LHCN-M2 (cell line): ENCODE results near the gene UBE2Q1. TPM values are rescaled to one million over a fixed set of nuclear protein-coding genes. Genes with fewer than 3 reads are reported as not detected.

ENCODE experiments used
- DNase-seq: peaks from one replicate; pipeline ENCODE4 v3.0.0-alpha.2; 2012; ENCODE audit warnings: low read depth
- total RNA-seq: library from RNA; depleted of rRNA; stranded (reverse); fragments of >200 nt; gene quantifications from 2 replicates; pipeline ENCODE4 v1.2.3, GENCODE V29; 2014

The UBE2Q1 gene
- total RNA-seq, 1 experiment from 2014 or later: 37.5 TPM

DNA sequence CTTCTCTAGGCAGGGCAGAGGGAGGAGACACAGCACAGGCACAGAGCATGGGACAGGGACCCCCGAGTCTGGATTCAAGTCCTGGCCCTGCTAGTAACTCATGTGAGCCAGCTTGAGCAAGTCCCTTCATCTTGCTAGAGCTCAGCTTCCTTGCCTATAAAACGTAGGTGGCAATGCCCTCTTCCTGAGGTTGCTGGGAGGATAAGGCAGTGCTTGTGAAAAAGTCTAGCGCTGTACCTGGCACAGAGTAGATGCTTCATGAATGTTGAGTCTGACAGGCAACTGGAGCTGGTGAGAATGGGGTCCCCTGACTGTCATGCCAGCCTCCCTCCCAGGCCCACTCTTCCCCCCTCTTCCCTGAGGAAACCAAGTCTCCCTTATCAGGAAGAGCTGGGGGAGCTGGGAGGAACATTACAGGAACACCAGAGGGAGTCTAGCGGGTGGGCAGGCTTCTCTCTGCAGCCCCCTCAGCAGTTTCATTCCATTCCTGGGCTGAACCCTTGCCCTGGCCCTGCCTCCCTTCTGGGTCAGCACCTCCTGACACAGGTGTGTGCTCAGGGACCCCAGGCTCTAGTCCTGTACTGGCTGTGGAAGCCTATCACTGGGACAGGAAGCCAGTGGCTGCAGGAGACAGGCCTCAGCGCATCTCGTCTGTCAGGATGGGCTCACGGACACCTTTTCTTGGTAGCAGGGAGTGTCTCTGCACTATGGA, 19.0 kb upstream of the UBE2Q1 start:
- no peak for DNase-seq

- DNase-seq: no peak
Measured at GRCh38 chr1:154575951-154576566, 17.6 kb upstream of the UBE2Q1 start.

DNA sequence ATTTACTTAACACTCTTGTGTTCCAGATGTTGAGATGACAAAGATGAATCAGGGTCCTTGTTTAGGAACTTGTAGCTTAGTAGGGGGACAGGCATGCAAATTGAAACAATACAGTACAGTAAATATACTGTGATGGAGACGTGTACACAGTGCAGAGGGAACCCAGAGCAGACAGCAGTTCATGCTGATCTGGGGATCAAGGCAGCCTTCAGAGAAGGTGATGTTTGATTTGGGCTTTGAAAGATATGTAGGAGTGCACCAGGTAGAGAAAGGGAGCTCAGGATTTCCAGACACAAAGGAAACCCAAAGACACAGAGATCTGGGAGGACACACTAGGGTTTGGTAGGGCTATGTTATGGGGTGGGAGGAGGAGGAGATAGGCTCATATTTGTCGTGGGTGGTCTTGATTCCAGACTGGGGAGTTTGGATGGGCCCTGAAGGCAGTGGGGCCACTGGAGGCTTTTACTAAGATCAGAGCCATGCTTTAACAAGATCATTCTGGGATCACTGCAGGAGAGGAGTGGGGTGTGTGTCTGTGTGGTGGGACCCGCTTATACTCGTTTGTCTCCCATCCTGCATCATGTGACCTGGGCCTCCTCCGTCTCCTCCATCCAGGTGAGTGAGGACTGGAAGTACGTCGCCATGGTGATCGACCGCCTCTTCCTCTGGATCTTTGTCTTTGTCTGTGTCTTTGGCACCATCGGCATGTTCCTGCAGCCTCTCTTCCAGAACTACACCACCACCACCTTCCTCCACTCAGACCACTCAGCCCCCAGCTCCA, 16.9 kb upstream of the UBE2Q1 start:
- DNase-seq: no peak

GRCh38 chr1:154574716-154575115, 16.3 kb upstream of the UBE2Q1 start:
- DNase-seq: peak; percentile 47

DNA sequence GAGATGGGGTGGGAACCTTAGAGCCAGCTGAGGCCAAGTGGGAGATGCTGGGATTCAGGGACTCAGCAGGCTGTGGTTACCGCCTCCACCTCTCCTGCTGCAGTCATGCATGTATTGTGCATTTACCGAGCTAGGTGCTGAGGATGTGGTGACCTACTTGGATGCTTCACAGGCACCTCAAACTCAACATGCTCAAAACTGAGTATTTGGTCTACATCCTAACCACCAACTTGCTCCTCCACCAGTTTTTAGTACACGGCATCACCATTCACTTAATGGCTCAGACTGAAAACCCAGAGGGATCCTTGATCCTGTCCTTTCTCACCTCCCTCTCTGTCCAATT, 14.7 kb upstream of the UBE2Q1 start:
- no peak for DNase-seq

DNA sequence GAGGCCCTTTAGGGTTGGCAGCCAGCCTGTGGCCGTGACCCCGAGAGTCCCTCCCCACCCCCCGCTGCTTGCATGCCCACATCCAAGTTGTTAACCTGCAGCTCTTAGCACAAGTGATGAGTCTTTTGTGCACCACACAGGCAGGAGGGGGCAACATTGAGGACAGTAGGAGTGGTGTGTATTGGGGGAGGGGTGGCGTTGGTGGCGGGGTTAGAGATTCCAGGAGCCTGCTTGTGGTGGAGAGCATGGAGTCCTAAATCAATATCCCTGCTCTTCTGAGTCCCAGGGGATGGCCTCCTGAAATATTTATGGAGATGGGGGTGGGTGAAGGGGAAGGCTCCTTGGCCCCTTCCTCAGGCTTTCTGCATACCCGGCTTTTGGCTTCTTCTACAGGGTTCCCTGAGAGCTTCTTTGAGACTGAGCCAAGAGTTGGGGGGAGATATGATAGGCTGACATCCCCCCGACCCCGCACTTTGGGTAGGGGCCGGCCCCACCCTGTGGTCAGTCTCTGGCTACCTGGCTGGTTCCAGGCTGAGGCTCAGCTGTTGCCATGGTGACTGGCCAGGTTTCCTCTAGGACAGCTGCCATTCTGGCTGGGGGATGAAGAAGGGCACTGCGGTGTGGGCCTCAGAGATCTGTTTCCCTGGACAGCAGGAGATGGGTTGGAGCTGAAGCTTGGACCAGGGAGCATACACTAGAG, 14.2 kb upstream of the UBE2Q1 start:
- no peak for DNase-seq

GRCh38 chr1:154571964-154572288, 13.5 kb upstream of the UBE2Q1 start:
- no peak for DNase-seq

DNA sequence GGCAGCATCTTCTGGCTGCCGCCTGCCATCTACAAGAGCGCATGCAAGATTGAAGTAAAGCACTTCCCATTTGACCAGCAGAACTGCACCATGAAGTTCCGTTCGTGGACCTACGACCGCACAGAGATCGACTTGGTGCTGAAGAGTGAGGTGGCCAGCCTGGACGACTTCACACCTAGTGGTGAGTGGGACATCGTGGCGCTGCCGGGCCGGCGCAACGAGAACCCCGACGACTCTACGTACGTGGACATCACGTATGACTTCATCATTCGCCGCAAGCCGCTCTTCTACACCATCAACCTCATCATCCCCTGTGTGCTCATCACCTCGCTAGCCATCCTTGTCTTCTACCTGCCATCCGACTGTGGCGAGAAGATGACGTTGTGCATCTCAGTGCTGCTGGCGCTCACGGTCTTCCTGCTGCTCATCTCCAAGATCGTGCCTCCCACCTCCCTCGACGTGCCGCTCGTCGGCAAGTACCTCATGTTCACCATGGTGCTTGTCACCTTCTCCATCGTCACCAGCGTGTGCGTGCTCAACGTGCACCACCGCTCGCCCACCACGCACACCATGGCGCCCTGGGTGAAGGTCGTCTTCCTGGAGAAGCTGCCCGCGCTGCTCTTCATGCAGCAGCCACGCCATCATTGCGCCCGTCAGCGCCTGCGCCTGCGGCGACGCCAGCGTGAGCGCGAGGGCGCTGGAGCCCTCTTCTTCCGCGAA, 12.9 kb upstream of the UBE2Q1 start:
- DNase-seq: no peak

- DNase-seq: no peak
Measured at GRCh38 chr1:154568157-154568815, 9.8 kb upstream of the UBE2Q1 start.

DNA sequence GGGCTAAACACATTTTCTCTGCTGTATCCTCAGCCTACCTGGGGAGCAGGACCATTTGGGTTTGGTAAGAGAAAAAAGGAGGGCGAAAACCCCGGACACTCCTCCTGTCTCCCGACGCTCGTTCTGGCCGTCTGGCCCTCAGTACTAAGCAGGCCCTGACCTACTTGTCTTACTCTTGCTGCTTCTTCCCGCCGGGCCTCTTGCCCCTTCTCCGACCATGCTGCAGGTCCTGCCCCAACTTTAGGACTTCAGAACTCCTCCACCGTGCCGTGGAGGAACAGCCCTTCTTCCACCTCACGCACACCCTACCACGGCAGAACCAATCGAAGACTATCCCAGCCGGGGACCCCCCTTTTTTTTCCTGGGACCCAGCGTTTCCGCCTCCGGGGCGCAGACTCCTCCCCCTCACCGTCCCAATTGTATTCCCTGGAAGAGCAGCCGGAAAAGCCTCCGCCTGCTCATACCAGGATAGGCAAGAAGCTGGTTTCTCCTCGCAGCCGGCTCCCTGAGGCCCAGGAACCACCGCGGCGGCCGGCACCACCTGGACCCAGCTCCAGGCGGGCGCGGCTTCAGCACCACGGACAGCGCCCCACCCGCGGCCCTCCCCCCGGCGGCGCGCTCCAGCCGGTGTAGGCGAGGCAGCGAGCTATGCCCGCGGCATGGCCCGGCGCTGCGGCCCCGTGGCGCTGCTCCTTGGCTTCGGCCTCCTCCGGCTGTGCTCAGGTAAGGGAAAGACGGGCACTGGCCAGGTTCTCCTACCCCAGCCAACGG, 9.1 kb upstream of the UBE2Q1 start, which contains the start of gene CHRNB2:
CHRNB2 (plus strand) TSS at position 393 of the 771 bp plus-strand sequence; CDS start at position 660, 267 bp downstream.
- DNase-seq: peak; percentile 22

DNA sequence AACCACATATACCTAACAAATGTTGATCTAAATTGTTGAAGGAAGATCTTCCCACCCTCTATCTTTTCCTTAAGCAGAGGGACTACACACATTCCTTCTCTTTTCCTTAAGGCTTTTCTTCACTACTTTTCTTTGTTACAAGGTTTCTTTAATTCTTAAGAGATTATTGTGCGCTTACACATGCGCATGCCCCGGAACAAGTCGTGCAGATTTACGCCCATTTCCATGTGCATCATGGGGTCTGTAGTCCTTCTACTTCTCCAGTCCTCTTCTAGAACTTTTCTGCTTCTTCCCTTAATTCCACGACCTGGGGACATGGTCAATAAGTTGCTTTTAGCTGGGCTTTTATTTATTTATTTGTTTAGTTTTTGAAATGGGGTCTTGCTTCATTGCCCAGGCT, 7.4 kb upstream of the UBE2Q1 start:
- no peak for DNase-seq

DNA sequence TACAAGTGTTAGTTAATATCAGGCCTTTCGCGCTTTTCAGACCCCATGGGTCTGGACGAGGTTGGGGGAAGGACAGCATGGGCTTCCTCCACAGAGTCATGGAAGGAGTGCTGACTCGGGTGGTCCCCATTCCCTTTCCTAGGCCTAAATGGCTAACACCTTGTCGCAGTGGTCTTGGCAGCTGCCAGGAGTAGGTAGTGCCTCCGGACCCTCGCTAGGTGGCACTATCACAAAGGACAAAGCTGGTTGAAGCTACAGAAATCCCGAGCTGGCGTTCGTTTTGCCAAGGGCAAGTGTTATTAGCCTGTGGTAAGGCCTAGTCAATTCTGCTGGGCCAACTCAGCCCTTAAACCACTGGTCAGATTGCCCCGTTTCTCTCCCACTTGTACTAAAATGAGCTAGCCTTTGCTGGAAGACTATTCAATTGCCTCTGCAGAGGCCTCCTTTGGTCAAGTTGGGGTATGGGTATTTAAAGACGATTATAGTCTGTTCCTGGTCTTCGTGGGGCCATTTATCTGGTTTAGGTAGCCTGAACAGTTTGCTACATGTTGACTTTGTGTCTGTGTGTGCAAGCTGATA, 1.1 kb upstream of the UBE2Q1 start:
- DNase-seq: peak; percentile 90

DNA sequence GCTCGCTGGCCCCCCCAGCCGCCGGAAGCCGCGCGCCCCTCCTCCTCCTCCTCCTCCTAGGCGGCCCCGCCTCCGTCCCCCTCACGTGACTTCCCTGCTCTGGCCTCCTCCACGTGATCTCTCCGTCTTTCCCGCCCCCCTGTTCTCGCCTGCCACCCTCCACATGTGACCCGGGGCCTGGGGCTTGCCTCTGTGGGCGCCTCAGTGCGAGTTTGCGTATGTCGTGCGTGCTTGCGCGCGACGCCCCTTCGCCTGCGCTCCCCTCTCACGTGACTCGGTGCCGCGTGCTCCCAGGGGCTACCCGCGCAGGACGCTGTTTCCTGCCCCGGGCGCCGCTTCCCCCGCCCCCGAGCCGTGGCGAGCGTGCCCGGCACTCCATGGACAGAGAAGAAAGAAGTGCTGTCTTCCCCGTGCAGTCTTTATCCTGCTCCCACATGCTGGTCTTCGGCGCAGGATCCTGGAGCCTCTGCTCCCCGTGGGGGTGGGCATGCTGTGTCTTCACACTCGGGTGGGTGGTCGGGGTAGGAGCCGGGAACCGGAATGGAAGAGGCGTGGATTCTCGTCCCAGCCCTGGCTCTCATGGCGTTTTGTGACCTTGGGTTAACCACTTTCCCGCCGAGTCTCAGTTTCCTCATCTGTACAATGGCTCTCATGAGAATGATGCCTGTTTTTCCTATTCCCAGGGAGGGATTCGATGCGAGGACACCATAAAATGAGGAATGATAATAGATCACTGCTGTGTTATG, 431 bp upstream of the UBE2Q1 start:
- peak; percentile 99 for DNase-seq

DNA sequence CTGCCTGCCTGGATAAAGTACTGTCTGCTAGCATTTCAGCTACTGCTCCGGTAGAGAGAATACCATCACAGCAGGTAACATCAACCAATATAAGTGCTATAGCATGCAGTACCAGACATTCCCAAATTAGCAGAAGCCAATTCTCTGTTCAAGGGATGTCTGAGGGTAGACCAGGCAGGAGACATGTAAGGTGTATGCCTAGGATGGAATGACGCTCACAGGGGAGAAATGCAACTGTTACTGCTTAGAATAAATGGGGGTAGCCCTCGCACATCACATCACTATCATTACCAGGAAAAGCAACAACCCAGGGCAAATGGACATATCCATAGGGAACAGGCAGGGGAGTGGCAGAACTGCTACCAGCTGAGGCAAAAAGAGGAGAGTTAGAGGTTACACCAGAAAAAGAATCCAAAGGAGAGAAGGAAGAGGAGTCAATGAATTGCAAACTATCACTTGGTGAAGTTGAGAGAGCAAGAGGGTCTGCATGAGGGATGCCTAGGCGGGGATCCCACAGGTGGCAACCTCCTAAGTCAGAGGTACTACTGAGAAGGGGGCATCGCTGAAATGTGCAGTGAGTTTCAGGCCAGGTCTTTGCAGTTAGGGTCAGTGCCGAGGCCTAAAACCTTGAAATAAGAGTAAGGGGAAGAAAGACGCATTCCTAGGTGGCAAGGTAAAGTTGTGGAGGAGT, 1.1 kb downstream of the UBE2Q1 start:
- DNase-seq: no peak

DNA sequence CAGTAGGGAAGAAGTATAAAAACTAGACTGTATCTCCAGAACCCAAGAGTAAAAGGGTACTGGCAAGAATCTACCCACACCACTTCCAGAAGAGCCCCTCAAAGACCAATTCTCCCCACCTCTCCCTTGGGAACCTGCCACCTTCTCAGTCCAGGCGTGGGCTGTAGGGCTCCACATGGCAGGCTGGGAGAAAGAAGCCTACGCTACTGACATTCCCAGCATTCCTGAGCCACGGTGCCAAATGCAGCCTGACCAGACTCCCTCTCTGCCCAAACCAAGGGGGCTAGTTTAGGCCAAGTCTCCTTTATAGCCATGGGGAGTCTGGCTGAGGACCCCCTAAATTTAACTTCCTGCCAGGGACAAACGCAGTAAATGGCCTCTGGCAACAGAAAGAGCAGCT, 2.0 kb downstream of the UBE2Q1 start:
- DNase-seq: no peak

- no peak for DNase-seq
Measured at GRCh38 chr1:154553056-154554030, 5.1 kb downstream of the UBE2Q1 start.

DNA sequence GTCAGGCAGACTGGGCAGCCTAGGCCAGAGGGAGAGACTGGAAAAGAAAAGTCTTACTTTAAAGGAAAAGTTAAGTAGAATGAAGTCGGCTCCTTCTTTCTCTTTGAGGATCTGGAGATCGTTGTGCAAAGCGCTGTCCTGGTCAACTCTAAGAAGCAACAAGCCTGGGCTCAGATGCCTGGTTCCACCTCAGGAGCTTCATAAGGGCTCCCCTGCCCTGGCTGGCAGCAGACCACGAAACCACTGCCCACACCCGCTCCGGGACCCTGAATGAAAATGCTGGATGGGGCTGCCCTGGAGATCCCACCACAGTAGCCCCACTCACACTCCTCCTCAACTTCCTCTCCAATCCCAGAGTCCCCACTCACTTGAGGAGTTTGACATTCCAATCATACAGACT, 6.4 kb downstream of the UBE2Q1 start:
- DNase-seq: no peak
